ENCODE results near the gene ADAM10. TPM values are rescaled to one million over a fixed set of nuclear protein-coding genes. Genes with fewer than 3 reads are reported as not detected.
"Not testable (repeated sequence)": the region's sequence is repeated elsewhere in the genome, so short reads cannot be mapped to it uniquely, and the experiment has no call there.

Gene ADAM10, protein sequence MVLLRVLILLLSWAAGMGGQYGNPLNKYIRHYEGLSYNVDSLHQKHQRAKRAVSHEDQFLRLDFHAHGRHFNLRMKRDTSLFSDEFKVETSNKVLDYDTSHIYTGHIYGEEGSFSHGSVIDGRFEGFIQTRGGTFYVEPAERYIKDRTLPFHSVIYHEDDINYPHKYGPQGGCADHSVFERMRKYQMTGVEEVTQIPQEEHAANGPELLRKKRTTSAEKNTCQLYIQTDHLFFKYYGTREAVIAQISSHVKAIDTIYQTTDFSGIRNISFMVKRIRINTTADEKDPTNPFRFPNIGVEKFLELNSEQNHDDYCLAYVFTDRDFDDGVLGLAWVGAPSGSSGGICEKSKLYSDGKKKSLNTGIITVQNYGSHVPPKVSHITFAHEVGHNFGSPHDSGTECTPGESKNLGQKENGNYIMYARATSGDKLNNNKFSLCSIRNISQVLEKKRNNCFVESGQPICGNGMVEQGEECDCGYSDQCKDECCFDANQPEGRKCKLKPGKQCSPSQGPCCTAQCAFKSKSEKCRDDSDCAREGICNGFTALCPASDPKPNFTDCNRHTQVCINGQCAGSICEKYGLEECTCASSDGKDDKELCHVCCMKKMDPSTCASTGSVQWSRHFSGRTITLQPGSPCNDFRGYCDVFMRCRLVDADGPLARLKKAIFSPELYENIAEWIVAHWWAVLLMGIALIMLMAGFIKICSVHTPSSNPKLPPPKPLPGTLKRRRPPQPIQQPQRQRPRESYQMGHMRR
- total RNA-seq, result 10 to 100 TPM; 84.3 to 90.4 TPM

- CTCF ChIA-PET, result interaction anchor here (0.8 to 1.8 kb wide), 4 partner anchors 21 to 277 kb away, joined by 3 to 8 read pairs (median 4); partner anchors contain the start of gene MINDY2
These were observed at the start of gene ADAM10 for GRCh38 chr15:58749532-58750337. Gene ADAM10, minus strand, starts transcription at chr15:58749707. Its CDS starts 173 bp downstream, at chr15:58749534.

DNA sequence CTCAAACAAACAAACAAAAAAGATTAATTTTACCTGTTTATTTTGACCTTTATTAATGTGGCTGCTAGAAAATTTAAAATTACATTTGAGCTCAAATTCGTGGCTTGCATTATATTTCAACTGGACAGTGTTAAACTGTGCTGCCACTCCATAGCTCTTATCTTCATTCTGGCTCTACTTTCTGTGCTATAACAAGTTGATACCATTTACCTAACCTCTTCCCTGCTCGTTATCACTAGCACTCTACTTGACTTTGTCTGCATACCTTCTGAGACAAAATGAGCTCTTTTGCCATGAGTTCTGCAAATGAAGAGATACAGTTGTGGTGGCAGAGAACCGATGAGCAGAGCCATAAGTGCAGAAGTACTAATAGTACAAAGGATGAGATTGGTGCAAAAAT is 48.0 kb upstream of the ADAM10 start:
- POLR2A ChIA-PET, result no interaction called here
- CTCF ChIA-PET, result interaction anchor here (1.0 kb wide), 1 partner anchor 13 kb away, joined by 3 read pairs; no protein-coding TSS in a partner anchor

More at GRCh38 chr15:58749532-58750337, at the start of gene ADAM10:
- POLR2A ChIA-PET, result interaction anchor here (0.5 to 1.6 kb wide), 10 partner anchors 11 to 435 kb away, joined by 3 to 22 read pairs (median 3); partner anchors contain the start of gene MINDY2

DNA sequence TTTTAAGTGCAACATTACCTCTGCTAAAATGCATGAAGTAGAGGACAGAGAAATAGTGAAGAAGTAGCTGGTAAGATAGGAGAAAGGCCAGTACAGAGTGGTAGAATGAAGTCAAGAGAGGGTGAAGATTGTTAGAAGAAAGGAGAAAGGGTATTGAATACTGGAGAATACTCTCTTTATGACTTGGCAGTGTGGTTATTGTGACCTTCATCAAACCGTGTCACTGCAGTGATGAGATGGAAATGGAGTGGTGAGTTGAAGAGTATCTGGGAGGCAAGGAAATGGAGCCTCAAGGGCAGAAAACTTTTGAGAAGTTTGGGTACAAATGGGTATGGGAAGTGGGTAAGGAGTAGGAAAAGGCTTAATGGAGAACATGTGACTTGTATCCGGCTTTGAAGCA is 46.3 kb upstream of the ADAM10 start:
- POLR2A ChIA-PET, result no interaction called here
- CTCF ChIA-PET, result no interaction called here

DNA sequence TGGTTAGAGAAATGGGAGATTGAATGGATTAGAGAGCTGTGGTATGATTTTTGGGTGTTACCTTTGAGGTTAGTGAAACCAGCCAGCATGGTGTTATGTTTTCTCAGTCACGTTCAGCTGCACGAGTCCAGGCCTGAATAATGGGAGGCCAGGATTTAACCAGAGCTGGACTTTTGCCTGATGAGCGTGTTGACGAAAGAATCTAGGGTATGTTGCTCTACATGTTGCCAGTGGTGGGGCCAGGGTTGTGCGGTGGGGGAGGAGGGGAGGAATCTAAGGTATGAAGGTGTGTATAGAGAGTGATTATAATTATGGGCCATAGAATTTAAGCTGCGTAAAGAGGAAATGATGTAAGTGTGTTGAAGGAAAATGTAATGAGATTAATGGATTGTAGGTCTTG is 44.4 kb upstream of the ADAM10 start:
- ChIA-PET CTCF (interaction anchor here (0.5 kb wide), 1 partner anchor 34 kb away, joined by 3 read pairs; no protein-coding TSS in a partner anchor), POLR2A (no interaction called here)

- POLR2A ChIA-PET, result no interaction called here
These were observed 38.7 kb upstream of the ADAM10 start for GRCh38 chr15:58788056-58788710.

GRCh38 chr15:58785355-58785754 is 35.8 kb upstream of the ADAM10 start:
- ChIA-PET POLR2A (no interaction called here), CTCF (interaction anchor here (1.4 kb wide), 1 partner anchor 12 kb away, joined by 3 read pairs; no protein-coding TSS in a partner anchor)

More at GRCh38 chr15:58788056-58788710, 38.7 kb upstream of the ADAM10 start:
- CTCF ChIA-PET, result no interaction called here

DNA sequence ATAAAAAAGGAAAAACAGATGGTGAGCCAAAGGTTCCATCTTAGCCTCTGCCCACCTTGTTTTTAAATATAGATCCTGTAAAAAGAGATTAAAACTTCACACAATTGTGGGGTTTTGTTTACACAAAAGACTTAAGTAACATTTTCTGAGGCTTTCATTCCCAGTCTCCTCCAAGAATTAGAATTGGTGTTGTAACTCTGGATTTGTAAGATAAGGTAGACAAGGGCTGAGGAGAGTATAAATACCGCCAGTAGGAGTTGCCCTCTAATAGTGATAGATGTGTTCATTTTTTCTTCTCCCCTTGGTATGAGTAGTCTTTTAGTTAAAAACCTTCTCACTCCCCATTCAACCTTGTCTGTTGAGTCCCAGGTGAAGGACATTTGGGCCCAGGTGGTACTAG is 30.0 kb upstream of the ADAM10 start:
- ChIA-PET POLR2A (no interaction called here), CTCF (no interaction called here)

DNA sequence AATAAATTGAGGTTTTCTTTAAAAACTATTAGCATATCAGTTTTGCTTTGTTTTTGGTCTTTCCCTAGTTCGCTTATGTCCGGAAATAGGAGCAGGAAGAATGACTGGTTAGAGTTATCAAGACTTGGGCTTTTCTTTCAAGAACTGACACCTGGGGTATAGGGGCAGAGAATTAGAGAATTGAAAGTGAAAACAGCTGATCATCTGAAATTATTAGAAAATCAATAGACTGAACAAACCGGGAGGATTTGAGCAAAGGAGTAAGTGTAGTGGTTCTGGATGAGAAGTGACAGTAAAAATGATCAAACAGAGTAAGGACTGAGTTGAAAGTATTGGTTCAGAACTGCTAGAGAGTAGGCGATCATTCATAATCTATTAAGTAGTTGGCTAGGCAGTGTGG is 27.6 kb upstream of the ADAM10 start:
- POLR2A ChIA-PET, result no interaction called here
- CTCF ChIA-PET, result no interaction called here

DNA sequence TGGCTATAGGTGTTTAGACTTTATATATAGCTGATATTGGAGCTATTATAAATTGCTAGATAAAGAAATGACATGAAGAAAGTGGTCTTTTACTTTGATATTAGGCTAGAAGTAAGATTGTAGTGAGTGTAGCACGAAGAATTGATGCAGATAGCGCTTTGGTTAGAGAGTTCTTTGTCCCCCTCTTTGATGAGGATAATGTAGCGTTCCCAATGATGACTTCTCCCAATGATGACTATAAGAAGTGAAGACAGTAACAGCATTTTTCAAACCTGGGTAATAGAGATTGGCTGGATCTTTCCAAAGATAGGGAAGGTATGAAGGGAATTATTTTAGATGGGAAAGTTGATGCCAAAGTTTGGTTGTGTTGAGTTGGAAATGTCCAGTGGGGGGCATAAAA is 25.9 kb upstream of the ADAM10 start:
- POLR2A ChIA-PET, result no interaction called here
- CTCF ChIA-PET, result no interaction called here

GRCh38 chr15:58773024-58773423 is 23.5 kb upstream of the ADAM10 start:
- POLR2A ChIA-PET, result no interaction called here

DNA sequence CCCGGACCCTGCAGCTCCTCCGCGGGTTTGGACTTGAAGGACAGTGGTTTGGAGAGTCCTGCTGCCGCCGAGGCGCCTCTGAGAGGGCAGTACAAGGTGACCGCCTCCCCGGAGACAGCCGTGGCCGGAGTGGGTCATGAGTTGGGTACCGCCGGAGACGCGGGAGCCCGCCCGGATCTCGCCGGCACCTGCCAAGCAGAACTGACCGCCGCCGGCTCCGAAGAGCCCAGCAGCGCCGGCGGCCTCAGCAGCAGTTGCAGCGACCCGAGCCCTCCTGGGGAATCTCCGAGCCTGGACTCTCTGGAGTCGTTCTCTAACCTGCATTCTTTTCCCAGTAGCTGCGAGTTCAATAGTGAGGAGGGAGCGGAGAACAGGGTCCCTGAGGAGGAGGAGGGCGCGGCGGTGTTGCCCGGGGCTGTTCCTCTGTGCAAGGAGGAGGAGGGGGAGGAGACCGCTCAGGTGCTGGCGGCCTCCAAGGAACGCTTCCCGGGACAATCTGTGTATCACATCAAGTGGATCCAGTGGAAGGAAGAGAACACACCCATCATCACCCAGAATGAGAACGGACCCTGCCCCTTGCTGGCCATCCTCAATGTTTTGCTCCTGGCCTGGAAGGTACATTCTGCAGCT is 22.2 kb upstream of the ADAM10 start:
- POLR2A ChIA-PET, result interaction anchor here (0.8 to 2.2 kb wide), 4 partner anchors 11 to 295 kb away, joined by 3 to 22 read pairs (median 4); partner anchors contain the start of gene ADAM10
- CTCF ChIA-PET, result interaction anchor here (1.2 to 1.5 kb wide), 4 partner anchors 14 to 502 kb away, joined by 3 to 8 read pairs (median 4); partner anchors contain the start of gene ADAM10

More at GRCh38 chr15:58773024-58773423, 23.5 kb upstream of the ADAM10 start:
- CTCF ChIA-PET, result no interaction called here

- ChIA-PET CTCF (interaction anchor here (1.0 to 1.6 kb wide), 8 partner anchors 9 to 502 kb away, joined by 3 to 8 read pairs (median 4); partner anchors contain the start of gene ADAM10), POLR2A (interaction anchor here (0.8 to 2.2 kb wide), 10 partner anchors 10 to 439 kb away, joined by 3 to 22 read pairs (median 4); partner anchors contain the start of genes ADAM10 and SLTM)
These were observed 21.5 kb upstream of the ADAM10 start, which contains the start of gene MINDY2 for GRCh38 chr15:58770857-58771620. Gene MINDY2, plus strand, starts transcription at chr15:58771302. Its CDS starts 94 bp downstream, at chr15:58771396.

GRCh38 chr15:58770519-58770856 is 21.0 kb upstream of the ADAM10 start:
- CTCF ChIA-PET, result interaction anchor here (1.0 to 1.6 kb wide), 7 partner anchors 9 to 501 kb away, joined by 3 to 8 read pairs (median 5); partner anchors contain the start of gene ADAM10
- POLR2A ChIA-PET, result interaction anchor here (0.6 to 2.2 kb wide), 10 partner anchors 18 to 438 kb away, joined by 3 to 22 read pairs (median 4); partner anchors contain the start of genes ADAM10 and SLTM

GRCh38 chr15:58768601-58769004 is 19.1 kb upstream of the ADAM10 start:
- CTCF ChIA-PET, result interaction anchor here (1.2 kb wide), 1 partner anchor 58 kb away, joined by 4 read pairs; no protein-coding TSS in a partner anchor
- POLR2A ChIA-PET, result not testable (repeated sequence)

DNA sequence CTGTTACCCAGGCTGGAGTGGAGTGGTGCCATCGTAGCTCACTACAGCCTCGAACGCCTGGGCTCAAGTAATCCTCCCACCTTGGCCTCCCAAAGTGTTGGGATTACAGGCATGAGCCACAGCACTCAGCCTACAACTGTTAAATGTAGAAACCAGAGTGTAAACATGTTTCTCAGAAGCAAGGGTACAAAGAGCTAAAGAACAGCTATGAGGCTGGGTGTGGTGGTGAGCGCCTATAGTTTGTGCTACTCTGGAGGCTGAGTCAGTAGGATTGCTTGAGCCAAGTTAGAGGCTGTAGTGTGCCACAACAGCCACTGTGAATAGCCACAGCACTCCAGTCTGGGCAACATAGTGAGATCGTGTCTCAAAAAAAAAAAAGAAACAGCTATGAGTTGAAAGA is 16.8 kb upstream of the ADAM10 start:
- POLR2A ChIA-PET, result no interaction called here
- CTCF ChIA-PET, result no interaction called here

DNA sequence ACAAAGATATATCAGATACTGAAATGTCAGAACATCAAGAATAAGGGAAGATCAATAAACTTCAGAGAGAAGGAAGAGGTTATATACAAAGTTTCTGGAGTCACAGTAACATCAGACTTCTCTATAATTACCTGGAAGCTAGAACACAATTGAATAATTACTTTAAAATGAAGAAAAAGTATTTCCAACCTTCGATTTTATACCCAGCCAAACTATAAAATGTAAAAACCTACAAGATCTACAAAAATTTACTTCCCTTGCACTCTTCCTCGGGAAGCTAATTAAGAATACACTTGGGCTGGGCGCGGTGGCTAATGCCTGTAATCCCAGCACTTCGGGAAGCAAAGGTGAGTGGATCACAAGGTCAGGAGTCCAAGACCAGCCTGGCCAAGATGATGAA is 15.0 kb upstream of the ADAM10 start:
- ChIA-PET CTCF (interaction anchor here (0.6 kb wide), 1 partner anchor 896 kb away, joined by 3 read pairs; no protein-coding TSS in a partner anchor), POLR2A (no interaction called here)

DNA sequence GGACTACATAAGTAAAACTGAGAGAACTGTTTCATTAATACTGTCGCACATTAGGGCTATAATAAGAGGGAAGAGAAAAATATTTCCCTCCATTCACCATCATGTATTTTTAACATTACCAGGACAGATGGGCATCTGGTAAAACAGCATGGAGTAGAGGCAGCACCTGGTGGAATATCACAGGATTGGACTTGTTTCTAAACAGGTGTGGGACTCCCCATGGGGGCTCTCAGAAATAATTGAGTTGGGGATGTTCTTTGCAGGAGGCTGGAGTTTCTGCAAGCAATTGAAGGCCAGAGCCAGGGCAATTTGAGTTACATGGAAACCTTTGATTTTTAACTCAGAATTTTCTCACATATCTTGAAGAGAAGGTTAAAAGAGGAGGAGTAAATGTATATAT is 13.2 kb upstream of the ADAM10 start:
- ChIA-PET CTCF (no interaction called here), POLR2A (no interaction called here)
